DMS114 treated with DMSO at 0.1 percent for 48 hours (cell line): ENCODE data around the gene SP140.
"Not testable (repeated sequence)": the region's sequence is repeated elsewhere in the genome, so short reads cannot be mapped to it uniquely, and the experiment has no call there.

ENCODE experiments used
- DNase-seq: peaks from one replicate; lab custom pipeline; 2025; ENCODE audit not compliant: unreplicated experiment; lab: John Stamatoyannopoulos, UW

Gene SP140

DNA sequence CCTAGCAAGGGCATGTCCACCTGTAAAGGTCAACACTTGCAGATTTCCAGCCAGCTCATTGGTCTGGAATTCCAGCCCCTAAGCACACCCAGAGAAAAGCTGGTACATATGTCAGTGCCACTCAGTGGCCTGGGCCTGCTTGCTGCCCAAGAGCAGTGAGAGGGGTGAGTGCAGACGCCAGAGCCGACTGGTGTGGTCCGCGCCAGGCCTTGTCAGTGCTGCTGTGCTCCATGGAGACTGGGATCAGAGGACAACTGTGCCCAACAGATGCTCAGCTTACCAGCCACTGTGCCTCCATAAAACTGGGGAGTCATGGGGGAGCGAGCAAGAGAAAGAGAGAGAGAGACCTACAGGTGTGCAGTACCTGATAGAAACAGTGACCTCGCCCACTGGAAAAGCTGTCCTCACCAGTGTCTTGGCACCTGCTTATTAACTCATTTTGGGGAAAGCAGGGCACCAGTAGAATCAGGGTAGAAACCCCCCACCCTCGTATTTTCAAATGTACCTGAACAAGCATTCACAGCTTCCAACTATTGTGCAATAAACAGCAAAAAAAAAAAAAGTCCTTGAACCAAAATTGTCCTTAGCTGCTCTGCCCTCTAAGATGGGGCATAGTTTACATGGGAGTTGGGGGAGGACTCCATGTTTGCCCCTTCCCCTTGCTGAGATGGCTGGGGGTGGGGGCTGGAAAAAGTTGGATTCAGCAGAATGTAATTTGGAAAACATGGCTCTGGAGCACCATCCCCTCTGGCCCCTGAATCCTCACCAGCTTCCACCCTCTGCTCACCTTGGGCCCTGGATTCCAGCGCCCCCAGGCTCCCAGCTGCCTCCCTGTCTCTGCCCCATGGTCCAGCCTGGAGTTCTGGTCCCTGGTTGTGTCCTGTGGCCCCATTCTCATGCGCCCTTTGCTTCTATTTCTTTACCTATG lies 100.0 kb downstream of the SP140 start:
- no peak for DNase-seq

DNA sequence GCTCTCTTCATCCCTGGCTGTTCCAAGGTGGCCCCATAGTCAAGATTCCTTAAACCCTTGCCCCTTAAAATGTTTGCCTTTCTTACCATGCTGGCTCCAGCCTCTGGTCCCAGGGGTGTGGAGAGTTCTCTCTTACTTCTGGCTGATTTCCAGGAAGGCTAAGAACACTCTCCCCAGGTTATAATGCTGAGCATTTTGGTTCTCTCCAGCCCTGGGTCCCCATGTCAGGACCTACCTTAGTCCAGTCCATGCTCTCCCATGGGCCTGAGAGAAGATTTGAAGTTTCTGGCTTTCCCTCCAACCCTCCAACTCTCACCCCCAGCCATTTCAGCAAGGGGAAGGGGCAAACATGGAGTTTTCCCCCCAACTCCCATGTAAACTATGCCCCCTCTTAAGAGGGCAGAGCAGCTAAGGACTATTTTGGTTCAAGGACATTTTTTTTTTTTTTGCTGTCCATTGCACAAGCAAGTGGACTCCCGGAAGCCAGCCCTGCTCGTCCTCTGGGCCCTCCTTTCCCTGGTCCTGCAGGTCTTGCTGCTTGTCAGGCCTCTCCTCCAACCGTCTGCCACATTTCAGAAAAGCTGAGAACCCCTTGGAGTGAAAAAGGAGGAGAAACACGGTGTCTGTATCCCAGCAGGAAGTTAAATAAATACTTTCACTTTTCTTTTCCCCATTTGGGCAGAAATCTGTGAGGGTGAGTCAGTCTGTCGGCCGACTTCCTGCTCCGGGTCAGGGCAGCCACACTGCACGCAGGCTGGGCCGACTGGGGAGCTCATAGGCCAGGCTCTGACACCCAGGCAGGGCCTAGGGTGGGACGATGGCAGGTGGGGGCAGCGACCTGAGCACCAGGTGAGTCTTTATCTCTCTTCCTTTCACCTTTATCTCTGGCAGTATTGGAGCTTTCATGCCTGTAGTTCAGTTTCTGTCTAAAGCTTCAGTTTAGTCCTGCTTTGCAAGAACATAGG lies 101.2 kb downstream of the SP140 start, which contains the start of gene SP140L:
TSS of gene SP140L (plus strand) at position 741 of the 965 bp plus-strand sequence. CDS start at position 818, 77 bp downstream.
- DNase-seq: no peak

DNA sequence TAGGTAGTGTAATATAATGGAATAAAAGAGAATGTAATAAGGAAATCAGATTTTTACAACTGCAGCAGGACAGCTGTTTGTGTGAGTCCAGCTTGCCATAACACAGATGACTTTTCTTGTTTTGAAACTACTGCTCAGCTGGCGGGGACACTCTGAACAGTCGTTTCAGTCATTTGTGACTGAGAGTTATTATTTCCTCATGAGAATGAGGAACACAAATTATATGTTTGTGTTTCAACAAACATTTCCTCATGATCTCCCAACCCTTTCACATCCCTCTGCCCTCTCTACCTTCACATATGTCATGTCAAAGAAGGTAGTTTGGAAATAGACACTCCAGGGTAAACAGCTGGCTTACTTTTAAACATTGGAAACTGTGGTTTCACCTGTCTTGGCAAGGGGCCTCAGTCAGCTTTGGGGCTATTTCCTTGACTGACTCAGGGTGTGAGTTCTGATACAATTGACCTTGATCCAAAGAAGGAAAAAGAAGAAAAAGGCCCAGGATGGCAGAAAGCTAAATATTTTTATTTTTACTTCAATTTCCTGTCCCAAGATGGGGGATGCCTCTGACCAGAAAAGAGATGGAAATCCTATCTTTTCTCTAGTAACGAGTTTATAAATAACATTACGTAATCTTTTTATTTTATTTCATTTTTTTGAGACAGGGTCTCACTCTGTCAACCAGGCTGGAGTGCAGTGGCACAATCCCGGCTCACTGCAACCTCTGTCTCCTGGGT lies 102.0 kb downstream of the SP140 start:
- DNase-seq: no peak

DNA sequence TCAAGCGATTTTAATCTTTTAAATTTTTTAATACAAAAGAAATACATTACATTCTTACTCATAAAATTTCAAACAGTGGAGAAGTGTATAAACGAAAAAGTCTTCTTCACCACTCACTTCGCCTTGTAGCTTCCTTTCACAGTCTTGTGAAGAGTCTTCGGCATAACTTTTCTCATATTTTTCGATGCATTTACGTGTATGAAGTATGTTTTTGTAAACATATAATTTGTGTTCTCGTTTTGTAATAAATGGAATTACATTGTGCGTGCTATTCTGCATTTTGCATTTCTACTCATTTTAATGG lies 102.6 kb downstream of the SP140 start:
- DNase-seq: no peak

DNA sequence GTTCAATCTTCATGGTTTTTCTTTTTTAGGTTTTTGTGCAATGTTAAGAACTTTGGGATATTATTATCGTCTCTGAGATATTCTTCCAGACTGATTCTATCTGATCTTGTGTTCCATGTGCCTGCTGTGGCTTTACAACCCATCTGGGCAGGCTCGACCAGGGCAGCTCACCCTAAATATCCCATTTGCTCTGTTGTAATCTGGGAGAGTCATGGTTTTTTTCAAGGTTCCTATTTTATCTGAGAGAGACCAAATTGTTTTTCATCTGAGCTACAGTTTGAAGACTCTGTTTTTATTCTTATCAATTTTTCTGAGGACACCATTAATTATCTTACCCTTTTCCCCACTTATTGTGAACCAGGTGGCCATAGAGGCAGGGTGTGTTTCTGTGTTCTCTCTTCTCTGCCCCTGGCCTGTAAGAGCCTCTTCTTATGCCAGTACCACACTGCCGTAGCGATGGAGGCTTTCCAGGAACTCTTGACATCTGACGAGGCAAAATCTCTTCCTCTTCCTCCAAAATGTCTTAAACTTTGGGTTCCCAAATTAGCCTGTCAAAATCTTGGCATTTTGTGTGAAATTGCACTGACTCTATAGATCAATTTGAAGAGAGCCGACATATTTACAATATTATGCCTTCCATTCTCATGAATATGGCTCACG lies 104.5 kb downstream of the SP140 start:
- no peak for DNase-seq

DNA sequence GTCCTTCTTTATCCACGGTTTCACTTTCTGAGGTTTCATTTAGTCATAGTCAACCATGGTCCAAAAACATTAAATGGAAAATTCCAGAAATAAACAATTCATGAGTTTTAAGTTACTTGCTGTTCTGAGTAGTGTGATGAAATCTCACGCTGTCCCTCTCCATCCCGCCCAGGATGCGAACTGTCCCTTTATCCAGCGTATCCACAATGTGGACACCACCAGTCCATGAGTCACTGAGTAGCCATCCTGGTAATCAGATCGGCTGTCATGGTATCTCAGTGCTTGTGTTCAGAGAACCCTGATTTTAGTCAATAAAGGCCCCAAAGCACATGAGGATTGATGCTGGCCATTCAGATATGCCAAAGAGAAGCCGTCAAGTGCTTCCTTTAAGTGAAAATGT lies 105.2 kb downstream of the SP140 start:
- DNase-seq: no peak

DNA sequence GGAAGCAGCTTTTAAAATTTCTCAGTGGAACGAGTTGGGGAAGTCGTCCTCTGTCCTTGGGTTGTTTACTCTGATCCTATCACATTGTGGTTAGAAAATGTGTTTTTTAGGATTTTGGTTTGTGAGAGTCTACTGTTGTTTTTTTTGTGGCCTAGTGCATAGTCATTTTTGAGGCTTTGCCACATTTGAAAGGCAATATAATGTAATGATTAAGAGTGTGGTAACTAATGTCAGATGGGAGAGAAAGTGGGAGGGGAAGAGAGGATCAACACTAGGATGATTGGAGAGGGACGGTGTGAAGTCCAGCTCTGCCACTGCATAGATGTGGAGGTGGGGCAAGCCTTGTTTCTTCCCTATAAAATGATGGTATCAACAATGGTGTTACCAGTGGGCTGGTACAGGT lies 109.9 kb downstream of the SP140 start:
- DNase-seq: no peak

DNA sequence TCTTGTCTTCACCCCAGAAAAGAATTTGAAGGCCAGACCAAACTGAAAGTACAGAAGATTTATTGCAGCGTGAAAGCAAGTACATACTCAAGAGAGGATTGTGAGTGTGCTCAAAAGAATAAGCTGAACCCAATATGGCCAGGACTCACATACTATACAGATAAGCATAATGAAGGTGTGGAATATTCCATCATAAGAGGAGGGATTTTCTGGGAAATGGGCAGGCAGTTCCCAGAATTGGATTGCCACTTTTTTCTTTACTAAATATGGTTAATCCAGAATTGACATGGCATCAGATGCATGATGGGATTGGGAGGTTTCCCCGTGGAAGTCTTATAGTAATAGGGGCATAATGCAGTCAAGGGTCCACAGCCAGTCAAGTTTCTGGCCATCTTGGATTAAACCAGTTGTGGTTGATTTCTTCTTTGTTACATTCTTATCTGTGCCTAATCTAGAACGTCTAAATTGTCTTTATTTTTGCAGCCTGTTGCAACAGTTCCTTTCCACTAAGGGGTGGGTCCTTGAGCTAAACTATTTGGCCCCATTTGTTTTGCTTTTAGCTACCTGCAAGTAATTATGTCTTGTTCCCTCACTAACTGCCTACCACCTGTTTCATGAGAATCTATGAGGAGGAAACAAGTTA lies 110.4 kb downstream of the SP140 start:
- no peak for DNase-seq

DNA sequence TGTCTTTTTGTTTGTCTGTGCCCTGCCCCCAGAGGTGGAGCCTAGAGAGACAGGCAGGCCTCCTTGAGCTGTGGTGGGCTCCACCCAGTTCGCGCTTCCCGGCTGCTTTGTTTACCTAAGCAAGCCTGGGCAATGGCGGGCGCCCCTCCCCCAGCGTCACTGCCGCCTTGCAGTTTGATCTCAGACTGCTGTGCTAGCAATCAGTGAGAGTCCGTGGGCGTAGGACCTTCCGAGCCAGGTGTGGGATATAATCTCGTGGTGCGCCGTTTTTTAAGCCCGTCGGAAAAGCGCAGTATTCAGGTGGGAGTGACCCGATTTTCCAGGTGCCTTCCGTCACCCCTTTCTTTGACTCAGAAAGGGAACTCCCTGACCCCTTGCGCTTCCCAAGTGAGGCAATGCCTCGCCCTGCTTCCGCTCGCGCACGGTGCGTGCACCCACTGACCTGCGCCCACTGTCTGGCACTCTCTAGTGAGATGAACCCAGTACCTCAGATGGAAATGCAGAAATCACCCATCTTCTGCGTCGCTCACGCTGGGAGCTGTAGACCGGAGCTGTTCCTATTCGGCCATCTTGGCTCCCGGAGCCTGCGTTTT lies 116.5 kb downstream of the SP140 start:
- not testable (repeated sequence) for DNase-seq

DNA sequence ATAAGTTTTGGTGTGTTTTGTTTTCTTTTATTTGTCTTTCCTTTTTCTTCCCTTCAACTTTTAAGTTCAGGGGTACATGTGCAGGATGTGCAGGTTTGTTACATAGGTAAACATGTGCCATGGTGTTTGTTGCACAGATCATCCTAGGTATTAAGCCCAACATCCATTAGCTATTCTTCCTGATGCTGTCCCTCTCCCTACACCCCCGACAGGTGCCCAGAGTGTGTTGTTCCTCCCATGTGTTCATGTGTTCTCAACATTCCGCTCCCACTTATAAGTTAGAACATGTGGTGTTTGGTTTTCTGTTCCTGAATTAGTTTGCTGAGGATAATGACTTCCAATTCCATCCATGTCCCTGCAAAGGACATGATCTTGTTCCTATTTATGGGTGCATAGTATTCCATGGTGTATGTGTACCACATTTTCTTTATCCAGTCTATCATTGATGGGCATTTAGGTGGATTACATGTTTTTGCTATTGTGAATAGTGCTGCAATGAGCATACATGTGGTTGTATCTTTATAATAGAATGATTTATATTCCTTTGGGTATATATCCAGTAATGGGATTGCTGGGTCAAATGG lies 117.6 kb downstream of the SP140 start:
- DNase-seq: not testable (repeated sequence)

DNA sequence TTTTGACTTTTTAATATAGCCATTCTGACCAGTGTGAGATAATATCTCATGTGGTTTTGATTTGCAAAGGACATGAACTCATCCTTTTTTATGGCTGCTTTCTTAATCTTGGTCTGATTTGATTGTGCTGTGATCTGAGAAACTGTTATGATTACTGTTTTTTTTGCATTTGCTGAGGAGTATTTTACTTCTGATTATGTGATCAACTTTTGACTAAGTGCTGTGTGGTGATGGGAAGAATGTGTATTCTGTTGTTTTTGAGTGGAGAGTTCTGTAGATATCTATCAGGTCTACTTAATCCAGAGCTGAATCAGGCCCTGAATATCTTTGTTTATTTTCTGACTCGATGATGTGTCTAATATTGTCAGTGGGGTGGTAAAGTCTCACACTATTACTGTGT lies 118.2 kb downstream of the SP140 start:
- no peak for DNase-seq

DNA sequence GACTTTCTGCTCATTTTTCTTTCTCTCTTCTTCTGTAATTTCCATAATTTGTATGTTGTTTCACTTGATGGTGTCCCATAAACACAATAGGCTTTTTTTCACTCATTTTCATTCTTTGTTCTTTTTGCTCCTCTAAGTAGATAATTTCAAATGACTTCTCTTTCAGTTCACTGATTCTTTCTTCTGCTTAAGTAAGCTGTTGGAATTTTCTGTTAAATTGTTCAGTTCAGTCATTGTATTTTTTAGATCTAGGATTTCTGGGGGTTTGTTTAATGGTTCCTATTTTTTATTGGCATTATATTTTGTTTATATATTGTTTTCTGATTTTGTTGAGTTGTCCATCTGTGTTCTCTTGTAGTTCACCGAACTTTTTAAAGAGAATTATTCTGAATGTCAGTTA lies 120.9 kb downstream of the SP140 start:
- DNase-seq: no peak

DNA sequence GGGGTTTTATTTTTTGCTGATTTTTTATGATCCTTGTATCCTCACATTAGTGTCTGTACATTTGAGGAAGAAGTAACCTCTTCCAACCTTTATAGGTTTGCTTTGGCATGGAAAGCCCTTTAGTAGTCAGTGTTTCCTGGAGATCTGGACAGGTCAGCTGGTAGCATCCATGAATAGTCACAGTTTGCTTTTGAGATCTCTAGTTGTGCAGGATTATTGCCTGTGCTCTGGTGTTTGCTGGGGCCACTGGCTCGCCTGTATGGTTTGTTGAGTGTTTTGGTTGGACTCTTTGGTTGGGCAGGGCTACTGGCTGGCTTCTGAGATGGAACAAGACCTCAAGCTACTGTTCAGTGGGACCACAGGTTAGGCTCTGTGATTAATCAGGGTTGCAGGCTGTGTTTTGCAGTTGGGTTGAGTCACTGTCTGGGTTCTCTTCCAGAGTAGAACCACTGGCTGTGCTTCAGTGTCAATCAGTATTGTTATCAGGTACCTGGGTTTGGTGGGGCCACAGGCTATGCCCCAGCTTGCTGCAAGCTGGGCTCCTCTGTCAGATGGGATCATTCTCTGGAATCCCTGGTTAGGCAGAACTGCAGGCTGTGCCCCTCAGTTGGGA lies 121.5 kb downstream of the SP140 start:
- DNase-seq: no peak

DNA sequence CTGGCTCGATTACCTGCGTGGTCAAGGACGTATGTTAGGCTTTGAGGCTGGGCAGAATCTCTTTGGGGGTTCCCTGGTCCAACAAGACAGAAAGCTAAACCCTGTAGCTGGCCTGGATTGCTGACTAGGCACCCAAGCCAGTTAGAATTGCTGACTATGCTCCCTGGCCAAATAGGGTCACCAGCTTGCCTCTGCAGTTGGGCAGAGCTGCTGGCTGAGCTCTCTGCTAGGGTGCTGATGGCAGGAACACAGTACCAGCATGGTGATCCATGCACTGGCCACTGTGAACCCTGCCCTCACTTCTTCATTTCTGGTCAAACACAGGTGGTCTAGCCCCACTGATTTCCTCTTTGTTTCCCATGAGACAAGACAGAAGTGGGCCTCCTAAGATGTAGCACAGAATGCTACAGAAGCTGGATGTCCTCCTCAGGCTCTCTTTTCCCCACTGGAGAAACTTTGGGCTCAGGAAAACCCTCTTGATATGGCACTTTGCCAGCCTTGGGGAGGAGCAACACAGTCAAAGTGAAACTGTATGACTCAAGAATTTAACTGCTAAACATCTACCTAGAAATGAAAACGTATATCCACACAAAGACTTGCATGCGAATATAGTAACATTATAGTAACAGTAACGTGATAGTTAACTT lies 122.2 kb downstream of the SP140 start:
- DNase-seq: no peak

DNA sequence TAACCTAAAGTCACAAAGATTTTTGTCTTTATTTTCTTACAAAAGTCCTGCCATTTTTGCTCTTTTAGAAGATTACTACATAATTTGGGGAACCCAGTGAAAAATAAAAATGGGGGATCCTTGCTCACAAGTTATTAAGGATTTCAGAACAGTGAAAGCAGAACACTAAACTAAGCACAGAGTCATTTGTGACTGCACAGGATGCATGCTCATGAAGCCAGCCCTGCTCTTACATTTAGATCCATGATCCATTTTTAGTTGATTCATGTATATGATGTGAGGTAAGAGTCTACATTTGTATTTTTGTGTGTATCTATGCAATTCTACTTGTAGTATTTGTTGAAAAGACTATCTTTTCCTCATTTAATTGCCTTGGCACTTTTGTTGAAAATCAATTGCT lies 123.3 kb downstream of the SP140 start:
- no peak for DNase-seq

DNA sequence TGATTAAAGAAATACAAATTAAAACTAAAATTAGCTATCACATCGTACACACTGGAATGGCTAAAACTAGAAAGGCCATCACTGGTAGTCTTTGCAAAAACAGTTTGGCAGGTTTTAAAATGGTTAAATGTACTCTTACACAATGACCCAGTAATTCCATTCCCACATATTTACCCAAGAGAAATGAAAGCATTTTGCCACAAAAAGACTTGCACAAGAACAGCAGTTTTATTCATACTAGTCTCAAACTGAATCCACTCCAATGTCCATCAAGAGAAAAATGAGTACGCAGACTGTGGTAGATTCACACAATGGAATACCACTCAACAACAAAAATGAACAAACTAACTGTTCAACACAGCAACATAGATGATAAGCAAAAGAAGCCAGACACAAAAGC lies 130.5 kb downstream of the SP140 start:
- no peak for DNase-seq

DNA sequence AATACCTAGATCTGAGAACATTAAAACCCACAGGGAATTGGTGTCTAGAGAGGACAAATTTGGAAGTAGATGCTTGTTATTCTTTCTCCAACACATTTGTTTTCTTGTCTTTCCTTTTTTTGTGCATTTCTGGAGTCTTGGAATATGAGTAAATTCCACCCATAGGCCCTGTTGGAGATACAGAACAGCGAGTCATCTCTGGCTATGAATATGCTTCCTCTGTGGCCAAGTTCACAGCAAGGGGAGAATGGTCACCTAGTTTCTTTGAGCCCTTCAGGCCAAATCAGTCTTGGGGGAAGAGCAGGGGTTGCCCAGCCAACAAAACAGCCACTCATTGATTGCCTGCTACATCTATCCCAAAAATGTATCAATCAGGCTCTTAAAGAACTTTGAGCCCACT lies 132.8 kb downstream of the SP140 start:
- DNase-seq: no peak

DNA sequence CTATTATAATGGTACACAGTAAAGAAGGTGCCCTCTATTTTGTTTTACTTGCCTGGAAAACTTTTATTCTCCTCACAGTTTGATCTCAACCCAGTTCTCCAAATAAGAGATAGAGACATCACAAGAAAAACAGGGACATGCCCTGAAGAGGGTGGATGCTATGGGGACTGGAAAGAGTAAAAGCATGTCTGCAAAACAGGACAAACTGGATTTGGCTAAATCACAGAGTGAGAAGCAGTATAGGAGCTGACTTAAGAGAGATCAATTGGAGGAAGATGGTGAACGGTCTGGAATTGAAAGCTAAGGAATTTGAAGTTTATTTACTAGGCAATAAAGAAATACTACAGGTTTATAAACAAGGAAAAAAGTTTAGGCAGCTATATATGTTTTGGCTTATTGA lies 134.5 kb downstream of the SP140 start:
- no peak for DNase-seq
